Mucosa of descending colon (tissue), 3 donors: ENCODE results near the gene TMEM151B. TPM values are rescaled to one million over a fixed set of nuclear protein-coding genes. Genes with fewer than 3 reads are reported as not detected.

Source experiments
- ATAC-seq: fragments of 200-7000 bp; cut with Tn5 transposase; one replicate; pipeline ENCODE4 v1.9.1; 2020; ENCODE audit warnings: mild to moderate bottlenecking, moderate library complexity
- DNase-seq, 3 donors: peaks; one replicate each; pipeline ENCODE4 v3.0.0-alpha.2; 2020
- H3K36me3 ChIP-seq: fragments of 200-600 bp; one replicate; pipeline ENCODE4 v1.8.0; 2021; ENCODE audit warnings: low read depth, mild to moderate bottlenecking
- H3K4me1 ChIP-seq: fragments of 200-600 bp; one replicate; pipeline ENCODE4 v1.8.0; 2021; ENCODE audit warnings: low read depth, mild to moderate bottlenecking
- H3K4me3 ChIP-seq: fragments of 200-600 bp; one replicate; pipeline ENCODE4 v1.8.0; 2021; ENCODE audit warnings: mild to moderate bottlenecking
- H3K9me3 ChIP-seq: fragments of 200-600 bp; one replicate; pipeline ENCODE4 v1.8.0; 2021; ENCODE audit warnings: mild to moderate bottlenecking
- intact Hi-C, 2 donors: fragments of 100-400 bp; cut with DNase I in 1 of 2; cut with micrococcal nuclease in 1 of 2; formaldehyde crosslinking; loops; one replicate each; pipeline versions ENCODE4 v1.11.0 to v1.11.1; 2022; cut with DNase I, micrococcal nuclease
- total RNA-seq, 3 donors: library from RNA; stranded (reverse); fragmentation: NEBNext Ultra II Directional in 2 of 3; extraction: Animal tissue kit (Norgen Biotek cat#: 25700) in 2 of 3; gene quantifications; one replicate each; pipeline versions ENCODE4 v1.2.1 to v1.2.4, GENCODE V29; 2021 to 2023
- TF ChIP-seq, protein P1 (sequence below): fragments of 200-600 bp; IDR thresholded peaks from one replicate; pipeline ENCODE4 v1.8.0; 2022; ENCODE audit warnings: antibody characterized with exemption, mild to moderate bottlenecking
- donor health status: DM: no; HTN: no; CAD: no; lungs with moderate emphysema.
- donor health status: DM: no; HTN: no; CAD: no.
- donor health status: DM: no; HTN: yes; CAD: no.

TMEM151B gene
- total RNA-seq, 3 donors from 2014 or later: 0.17 to 1.4 (median 0.31) TPM

DNA sequence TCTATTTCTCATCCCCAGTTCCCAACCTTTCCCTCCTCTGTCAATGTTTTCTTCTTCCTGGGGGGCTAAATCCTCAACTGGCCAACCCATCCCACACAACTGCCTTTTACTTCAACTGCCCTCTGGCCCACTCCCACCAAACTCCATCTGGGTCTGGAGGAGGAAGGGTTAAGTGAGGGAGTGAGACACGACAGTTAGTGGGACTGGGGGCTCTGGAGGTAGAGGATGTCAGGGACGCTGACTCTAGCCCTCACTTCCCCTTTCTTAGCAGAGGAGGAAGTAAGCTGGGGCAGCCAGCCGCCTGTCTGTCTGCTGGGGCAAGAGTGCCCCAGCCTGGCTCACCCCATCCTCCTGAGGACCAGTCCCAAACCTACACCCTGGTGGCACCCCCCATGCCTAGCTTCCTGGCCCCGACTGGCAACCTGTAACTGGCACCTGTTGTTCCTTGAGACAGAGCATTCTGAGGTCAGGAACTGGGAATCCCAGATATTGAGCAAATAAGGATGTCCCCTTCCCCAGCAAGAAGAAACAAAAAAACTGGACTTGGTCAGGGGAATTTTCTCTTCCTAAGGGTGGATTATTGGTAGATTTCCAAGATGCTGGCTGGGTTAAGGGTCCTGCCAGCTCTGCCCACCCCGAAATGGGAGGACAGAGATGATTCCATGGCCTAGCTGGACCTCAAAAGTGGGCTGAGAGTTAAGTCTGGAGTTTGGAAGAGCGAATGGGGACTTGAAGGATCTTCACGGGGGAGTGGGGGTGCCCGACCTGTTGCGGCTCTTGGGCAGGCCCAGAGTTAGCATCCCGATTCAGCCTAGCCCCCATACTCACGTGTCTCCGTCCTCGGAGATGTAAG, 5.9 kb upstream of the TMEM151B start:
- TF ChIP-seq, protein P1, sequence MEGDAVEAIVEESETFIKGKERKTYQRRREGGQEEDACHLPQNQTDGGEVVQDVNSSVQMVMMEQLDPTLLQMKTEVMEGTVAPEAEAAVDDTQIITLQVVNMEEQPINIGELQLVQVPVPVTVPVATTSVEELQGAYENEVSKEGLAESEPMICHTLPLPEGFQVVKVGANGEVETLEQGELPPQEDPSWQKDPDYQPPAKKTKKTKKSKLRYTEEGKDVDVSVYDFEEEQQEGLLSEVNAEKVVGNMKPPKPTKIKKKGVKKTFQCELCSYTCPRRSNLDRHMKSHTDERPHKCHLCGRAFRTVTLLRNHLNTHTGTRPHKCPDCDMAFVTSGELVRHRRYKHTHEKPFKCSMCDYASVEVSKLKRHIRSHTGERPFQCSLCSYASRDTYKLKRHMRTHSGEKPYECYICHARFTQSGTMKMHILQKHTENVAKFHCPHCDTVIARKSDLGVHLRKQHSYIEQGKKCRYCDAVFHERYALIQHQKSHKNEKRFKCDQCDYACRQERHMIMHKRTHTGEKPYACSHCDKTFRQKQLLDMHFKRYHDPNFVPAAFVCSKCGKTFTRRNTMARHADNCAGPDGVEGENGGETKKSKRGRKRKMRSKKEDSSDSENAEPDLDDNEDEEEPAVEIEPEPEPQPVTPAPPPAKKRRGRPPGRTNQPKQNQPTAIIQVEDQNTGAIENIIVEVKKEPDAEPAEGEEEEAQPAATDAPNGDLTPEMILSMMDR: no peak
- no peaks in the 10 kb centered on the region for H3K36me3 ChIP-seq
- H3K4me1 ChIP-seq: peaks cover 17% of the 10 kb centered on the region
- intact Hi-C loops: loop anchor here (5.0 kb wide), 1 partner anchor 73 kb away; no protein-coding TSS in a partner anchor
- no peaks in the 10 kb centered on the region for H3K9me3 ChIP-seq
- DNase-seq (peak; percentile 60 to 87 (median 72)), ATAC-seq (peak; percentile 54)
- H3K4me3 ChIP-seq: peak overlapping the region; percentile 30

DNA sequence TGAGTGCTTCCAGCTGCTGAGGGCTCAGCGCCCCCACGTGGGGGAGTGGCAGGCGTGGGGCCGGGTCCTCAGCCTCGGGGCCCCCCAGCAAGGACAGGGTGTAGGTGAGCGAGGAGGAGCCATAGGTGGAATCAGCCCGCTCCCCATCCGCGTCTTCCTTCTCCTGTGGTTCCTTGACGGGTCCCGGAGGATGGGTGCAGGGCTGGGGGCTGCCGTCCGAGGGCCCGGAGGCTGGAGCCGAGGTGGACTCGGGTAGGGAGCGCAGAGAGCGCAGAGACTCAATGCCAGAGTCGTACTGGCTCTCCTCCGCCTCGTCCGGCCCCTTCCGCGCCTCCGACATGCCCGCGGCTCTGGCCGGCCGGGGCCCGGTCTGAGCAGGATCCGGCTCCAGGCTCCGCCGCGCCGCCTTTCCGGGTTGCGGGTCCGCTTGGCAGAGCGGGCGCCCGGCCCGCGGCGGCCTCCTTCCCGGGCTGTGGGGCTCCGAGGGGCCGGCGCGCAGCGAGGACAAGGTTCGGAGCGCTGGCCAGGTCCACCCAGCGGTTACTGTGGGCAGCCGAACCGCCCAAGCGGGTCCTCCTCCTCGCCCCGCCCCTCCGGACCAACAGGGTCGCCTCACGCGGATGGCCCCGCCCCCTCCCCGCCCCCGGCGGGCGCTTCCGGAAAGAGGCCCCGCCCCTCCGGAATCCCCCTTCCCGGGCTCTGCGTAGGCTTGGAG, 5.1 kb upstream of the TMEM151B start, which contains the start of gene NFKBIE:
NFKBIE (minus strand) TSS at position 545 of the 715 bp plus-strand sequence; CDS start at position 340, 205 bp downstream.
- Histone ChIP-seq H3K36me3 (no peaks in the 10 kb centered on the region), H3K9me3 (no peaks in the 10 kb centered on the region), H3K4me1 (peaks cover 17% of the 10 kb centered on the region), H3K4me3 (peak within 1 kb of the TSS; percentile 30)
- intact Hi-C loops: loop anchor here (5.0 kb wide), 1 partner anchor 72 kb away; no protein-coding TSS in a partner anchor
- TF ChIP-seq, protein P1: no peak
- peak; percentile 88 for ATAC-seq
- peak; percentile 96 to 99 (median 98) for DNase-seq

DNA sequence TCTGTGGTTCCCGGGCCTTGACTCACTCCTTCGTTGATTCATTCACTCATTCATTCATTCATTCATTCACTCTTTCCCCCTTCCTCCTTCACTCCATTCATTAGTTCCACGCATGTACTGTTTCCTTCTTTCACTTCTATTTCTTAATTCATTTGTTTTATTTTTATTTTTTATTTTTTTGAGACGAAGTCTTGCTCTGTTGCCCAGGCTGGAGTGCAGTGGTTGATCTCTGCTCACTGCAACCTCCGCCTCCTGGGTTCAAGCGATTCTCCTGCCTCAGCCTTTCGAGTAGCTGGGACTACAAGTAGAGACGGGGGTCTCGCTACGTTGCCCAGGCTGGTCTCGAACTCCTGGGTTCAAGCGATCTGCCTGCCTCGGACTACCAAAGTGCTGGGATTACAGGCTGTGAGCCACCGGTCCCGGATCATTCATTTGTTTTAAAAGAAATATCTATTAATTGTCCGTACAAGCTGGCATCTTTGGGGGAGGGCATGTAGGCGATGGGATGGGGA, 4.5 kb upstream of the TMEM151B start:
- intact Hi-C loops: loop anchor here (5.0 kb wide), 1 partner anchor 72 kb away; no protein-coding TSS in a partner anchor

DNA sequence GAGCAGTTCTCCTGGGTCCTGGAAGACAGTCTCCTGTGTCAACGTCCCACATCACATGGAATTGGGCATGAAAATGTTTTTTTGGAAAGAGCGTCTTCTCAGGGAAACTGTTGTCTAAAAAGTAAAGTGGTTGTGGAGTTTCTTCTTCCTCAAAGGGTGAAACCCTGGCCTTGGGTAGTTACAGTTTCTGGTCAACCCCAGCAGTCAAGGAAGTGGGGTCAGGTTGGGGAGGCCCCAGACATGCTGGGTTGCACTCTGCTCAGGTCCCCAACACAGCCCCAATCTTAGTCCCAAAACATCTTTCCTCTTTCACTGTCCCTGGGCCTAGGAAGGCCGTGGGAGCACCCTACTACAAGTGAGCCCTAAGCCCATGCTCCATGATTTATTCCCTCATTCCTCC, 3.9 kb upstream of the TMEM151B start:
- intact Hi-C loops: loop anchor here (5.0 kb wide), 1 partner anchor 71 kb away; no protein-coding TSS in a partner anchor
- peaks cover 17% of the 10 kb centered on the region for H3K4me1 ChIP-seq
- no peaks in the 10 kb centered on the region for H3K36me3 ChIP-seq
- ATAC-seq (no peak), DNase-seq (no peak)
- H3K9me3 ChIP-seq: no peaks in the 10 kb centered on the region
- TF ChIP-seq, protein P1: no peak
- H3K4me3 ChIP-seq: no peak overlapping the region

More for the DNA sequence above, 4.5 kb upstream of the TMEM151B start:
- TF ChIP-seq, protein P1: no peak
- DNase-seq (no peak), ATAC-seq (no peak)
- Histone ChIP-seq H3K9me3 (no peaks in the 10 kb centered on the region), H3K4me1 (peaks cover 17% of the 10 kb centered on the region), H3K4me3 (no peak overlapping the region), H3K36me3 (no peaks in the 10 kb centered on the region)

DNA sequence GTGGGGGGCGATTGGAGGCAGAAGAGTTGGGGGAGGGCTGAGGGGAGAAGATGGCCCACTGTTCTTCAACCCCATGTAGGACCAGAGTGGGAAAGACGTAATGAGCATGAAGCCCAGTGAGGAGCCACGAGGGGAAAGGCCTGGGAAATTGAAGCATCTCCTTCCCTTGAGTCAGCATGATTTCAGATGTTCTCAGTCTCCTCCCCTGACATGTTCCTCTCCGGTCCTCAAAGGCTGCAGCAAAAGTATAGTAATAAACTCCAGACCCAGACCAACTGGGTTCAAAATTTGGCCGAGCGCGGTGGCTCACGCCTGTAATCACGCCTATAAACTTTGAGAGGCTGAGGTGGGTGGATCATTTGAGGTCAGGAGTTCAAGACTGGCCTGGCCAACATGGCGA, 3.0 kb upstream of the TMEM151B start:
- Histone ChIP-seq H3K4me3 (no peak overlapping the region), H3K9me3 (no peaks in the 10 kb centered on the region), H3K4me1 (peaks cover 17% of the 10 kb centered on the region), H3K36me3 (no peaks in the 10 kb centered on the region)
- DNase-seq: no peak
- TF ChIP-seq, protein P1: no peak
- ATAC-seq: no peak
- intact Hi-C loops: loop anchor here (5.0 kb wide), 1 partner anchor 70 kb away; no protein-coding TSS in a partner anchor
